H1 (cell line): ENCODE data around the gene LPIN2. TPM values are rescaled to one million over a fixed set of nuclear protein-coding genes. Genes with fewer than 3 reads are reported as not detected.

ENCODE experiments used
- CTCF ChIA-PET: fragments of 300-600 bp; sonication (Branson Sonifier 250); formaldehyde crosslinking; loops from one replicate; lab custom pipeline; 2021; ENCODE audit not compliant: partially characterized antibody; lab: Charles Lee
- POLR2A ChIA-PET: fragments of 300-600 bp; sonication (Branson Sonifier 250); formaldehyde crosslinking; loops from one replicate; lab custom pipeline; 2021; ENCODE audit warnings: inconsistent platforms; ENCODE audit not compliant: partially characterized antibody; lab: Charles Lee
- DNase-seq, 2 experiments: peaks; one replicate each; pipeline versions ENCODE4 v3.0.0 to v3.0.0-alpha.2; 2010 to 2022; ENCODE audit warnings: low spot score in 2 of 2, low read depth in 1 of 2, mixed read lengths in 1 of 2
- FAIRE-seq: peaks from 2 replicates; lab custom pipeline; 2011; peaks lifted over from hg19 to GRCh38; lab: Jason Lieb, UNC
- H2AFZ ChIP-seq: 2 replicates; pipeline ENCODE4 v1.8.1; 2012; ENCODE audit warnings: low read length, inconsistent platforms
- H2AK5ac ChIP-seq: 2 replicates; pipeline ENCODE4 v1.6.1; 2013; ENCODE audit warnings: low read depth, low read length
- H2BK120ac ChIP-seq: replicated peaks from 2 replicates; pipeline ENCODE3; 2013; ENCODE audit warnings: low read depth, low read length, inconsistent platforms
- H2BK12ac ChIP-seq: 2 replicates; pipeline ENCODE4 v1.6.1; 2013; ENCODE audit warnings: low read depth, low read length
- H2BK15ac ChIP-seq: 2 replicates; pipeline ENCODE4 v1.6.1; 2013; ENCODE audit warnings: low read length
- H2BK20ac ChIP-seq: 2 replicates; pipeline ENCODE4 v1.6.1; 2013; ENCODE audit warnings: low read length
- H2BK5ac ChIP-seq: 2 replicates; pipeline ENCODE4 v1.6.1; 2013; ENCODE audit warnings: low read depth, low read length
- H3K14ac ChIP-seq: 2 replicates; pipeline ENCODE4 v1.6.1; 2013; ENCODE audit warnings: inconsistent platforms; ENCODE audit not compliant: insufficient read length
- H3K18ac ChIP-seq: 2 replicates; pipeline ENCODE4 v1.6.1; 2013; ENCODE audit warnings: low read length; ENCODE audit errors: extremely low read depth
- H3K23ac ChIP-seq: 2 replicates; pipeline ENCODE4 v1.6.1; 2013; ENCODE audit warnings: inconsistent platforms; ENCODE audit not compliant: insufficient read length
- H3K23me2 ChIP-seq: 2 replicates; pipeline ENCODE4 v1.6.1; 2013; ENCODE audit warnings: low read depth, low read length
- H3K27ac ChIP-seq: 2 replicates; pipeline ENCODE4 v1.6.1; 2011; ENCODE audit warnings: low read depth, low read length, inconsistent platforms
- H3K27me3 ChIP-seq, 4 experiments: replicated peaks in 1 of 4; 1 replicate in 1 of 4; 2 replicates in 3 of 4; pipeline versions ENCODE4 v1.6.1 to v1.8.1; 2011 to 2013; ENCODE audit warnings: low read length in 3 of 4, mild to moderate bottlenecking in 3 of 4, inconsistent platforms in 2 of 4, mixed read lengths in 2 of 4, moderate library complexity in 1 of 4; ENCODE audit not compliant: control insufficient read depth in 3 of 4, insufficient read depth in 3 of 4; ENCODE audit errors: extremely low read depth in 1 of 4
- H3K36me3 ChIP-seq, 4 experiments: 2 replicates each; pipeline versions ENCODE4 v1.6.1 to v1.8.1; 2011 to 2013; ENCODE audit warnings: mild to moderate bottlenecking in 4 of 4, low read length in 3 of 4, moderate library complexity in 2 of 4, control low read depth in 1 of 4, inconsistent platforms in 1 of 4; ENCODE audit not compliant: insufficient read depth in 4 of 4, control insufficient read depth in 2 of 4
- H3K4ac ChIP-seq: replicated peaks from 2 replicates; pipeline ENCODE3; 2013; ENCODE audit warnings: low read length, low read depth, mixed read lengths, inconsistent platforms; ENCODE audit not compliant: insufficient read length
- H3K4me1 ChIP-seq, 4 experiments: replicated peaks in 1 of 4; 1 replicate in 1 of 4; 2 replicates in 3 of 4; pipeline versions ENCODE4 v1.6.1 to v1.8.1; 2011 to 2013; ENCODE audit warnings: low read length in 3 of 4, inconsistent platforms in 2 of 4, mixed read lengths in 1 of 4; ENCODE audit not compliant: insufficient read depth in 4 of 4, control insufficient read depth in 3 of 4
- H3K4me2 ChIP-seq, 2 experiments: 2 replicates each; pipeline versions ENCODE4 v1.6.1 to v1.8.1; 2011 to 2013; ENCODE audit warnings: low read depth in 2 of 2, low read length in 2 of 2, control low read depth in 1 of 2, inconsistent platforms in 1 of 2, mild to moderate bottlenecking in 1 of 2; ENCODE audit not compliant: insufficient read depth in 1 of 2
- H3K4me3 ChIP-seq, 4 experiments: fragments of 200-600, 300-600 bp in 1 of 4; sonication (generic), shearing (Covaris generic), sonication (Bioruptor Twin) in 1 of 4; 2 replicates each; pipeline versions ENCODE4 v1.5.1 to v1.8.1; 2011 to 2016; ENCODE audit warnings: low read length in 4 of 4, low read depth in 3 of 4, control low read depth in 2 of 4, inconsistent platforms in 2 of 4, mild to moderate bottlenecking in 2 of 4, mixed read lengths in 1 of 4, moderate library complexity in 1 of 4; ENCODE audit not compliant: insufficient read depth in 2 of 4; ENCODE audit errors: extremely low read depth in 1 of 4
- H3K56ac ChIP-seq: replicated peaks from 2 replicates; pipeline ENCODE3; 2013; ENCODE audit warnings: low read depth, mild to moderate bottlenecking, mixed read lengths, low read length, inconsistent platforms; ENCODE audit not compliant: insufficient read length
- H3K79me1 ChIP-seq: 2 replicates; pipeline ENCODE4 v1.6.1; 2013; ENCODE audit warnings: low read depth, low read length, control low read depth
- H3K79me2 ChIP-seq, 2 experiments: 2 replicates each; pipeline versions ENCODE4 v1.6.1 to v1.8.1; 2012 to 2013; ENCODE audit warnings: low read length in 2 of 2, mild to moderate bottlenecking in 2 of 2, inconsistent platforms in 1 of 2; ENCODE audit not compliant: insufficient read depth in 2 of 2, control insufficient read depth in 1 of 2
- H3K9ac ChIP-seq, 4 experiments: replicated peaks in 1 of 4; 1 replicate in 1 of 4; 2 replicates in 3 of 4; pipeline versions ENCODE4 v1.6.1 to v1.8.1; 2011 to 2013; ENCODE audit warnings: low read depth in 3 of 4, low read length in 3 of 4, control low read depth in 2 of 4, mild to moderate bottlenecking in 2 of 4, moderate library complexity in 2 of 4, inconsistent platforms in 1 of 4; ENCODE audit errors: extremely low read depth in 1 of 4
- H3K9me3 ChIP-seq, 2 experiments: 2 replicates each; pipeline versions ENCODE4 v1.6.1 to v1.8.1; 2012 to 2013; ENCODE audit warnings: mild to moderate bottlenecking in 2 of 2, moderate library complexity in 2 of 2, control low read depth in 1 of 2, inconsistent platforms in 1 of 2, low read depth in 1 of 2, low read length in 1 of 2, mixed read lengths in 1 of 2; ENCODE audit not compliant: insufficient read depth in 2 of 2
- H4K20me1 ChIP-seq, 2 experiments: replicated peaks in 1 of 2; 2 replicates each; pipeline versions ENCODE3 to v1.8.1; 2011 to 2013; ENCODE audit warnings: inconsistent platforms in 2 of 2, low read length in 2 of 2, mild to moderate bottlenecking in 1 of 2; ENCODE audit not compliant: insufficient read depth in 2 of 2, control insufficient read depth in 1 of 2
- H4K5ac ChIP-seq: 2 replicates; pipeline ENCODE4 v1.6.1; 2013; ENCODE audit warnings: low read length, low read depth, mixed read lengths, inconsistent platforms; ENCODE audit not compliant: insufficient read length
- H4K8ac ChIP-seq: 2 replicates; pipeline ENCODE4 v1.8.0; 2013; ENCODE audit warnings: mild to moderate bottlenecking, moderate library complexity, low read length, inconsistent platforms; ENCODE audit not compliant: insufficient read depth; ENCODE audit errors: extremely low read depth
- H4K91ac ChIP-seq: replicated peaks from 2 replicates; pipeline ENCODE3; 2013; ENCODE audit warnings: low read length, mixed read lengths, inconsistent platforms; ENCODE audit not compliant: insufficient read length
- ASH2L ChIP-seq: fragments of 200-600, 300-600 bp; sonication (generic); IDR thresholded peaks from one replicate; pipeline ENCODE4 v1.7.1; 2017; ENCODE audit warnings: low read length
- EP300 ChIP-seq, 2 experiments: IDR thresholded peaks; 1 replicate in 1 of 2; 2 replicates in 1 of 2; pipeline ENCODE4 v1.6.1; 2011 to 2012; ENCODE audit warnings: low read depth in 2 of 2, low read length in 2 of 2, mild to moderate bottlenecking in 2 of 2, borderline replicate concordance in 1 of 2, inconsistent platforms in 1 of 2, moderate library complexity in 1 of 2
- EZH2 ChIP-seq: fragments of 200-600 bp; sonication (generic); IDR thresholded peaks from 2 replicates; pipeline ENCODE4 v1.7.1; 2012; ENCODE audit warnings: low read depth, mild to moderate bottlenecking, moderate library complexity, low read length, inconsistent platforms; ENCODE audit not compliant: severe bottlenecking
- FOSL1 ChIP-seq: IDR thresholded peaks from 2 replicates; pipeline ENCODE4 v1.6.1; 2011; ENCODE audit warnings: mild to moderate bottlenecking, low read depth, low read length, moderate library complexity; ENCODE audit not compliant: insufficient read depth
- GTF2F1 ChIP-seq: IDR thresholded peaks from 2 replicates; pipeline ENCODE4 v1.6.1; 2012; ENCODE audit warnings: low read depth, low read length, improper control_type of control experiment, borderline replicate concordance
- JUN ChIP-seq: IDR thresholded peaks from 2 replicates; pipeline ENCODE4 v1.6.1; 2011; ENCODE audit warnings: low read depth, mild to moderate bottlenecking, improper control_type of control experiment, low read length
- JUND ChIP-seq: IDR thresholded peaks from 2 replicates; pipeline ENCODE4 v1.6.1; 2011; ENCODE audit warnings: mild to moderate bottlenecking, improper control_type of control experiment, low read length
- POLR2AphosphoS5 ChIP-seq: IDR thresholded peaks from 2 replicates; pipeline ENCODE4 v1.6.1; 2011; ENCODE audit warnings: low read depth, low read length
- RBBP5 ChIP-seq: IDR thresholded peaks from 2 replicates; pipeline ENCODE4 v1.7.1; 2012; ENCODE audit warnings: low read depth, mild to moderate bottlenecking, inconsistent platforms, low read length, moderate library complexity, borderline replicate concordance
- RFX5 ChIP-seq: IDR thresholded peaks from 2 replicates; pipeline ENCODE4 v1.6.1; 2011; ENCODE audit warnings: low read depth, low read length, improper control_type of control experiment, borderline replicate concordance
- SP2 ChIP-seq: IDR thresholded peaks from 2 replicates; pipeline ENCODE4 v1.6.1; 2012; ENCODE audit warnings: mild to moderate bottlenecking, low read length, inconsistent platforms
- TBP ChIP-seq: IDR thresholded peaks from 2 replicates; pipeline ENCODE4 v1.6.1; 2011; ENCODE audit warnings: low read depth, low read length, improper control_type of control experiment
- WGBS, 2 experiments: shearing (Covaris generic) in 1 of 2; methylation state at CpG; one replicate each; pipeline versions ENCODE4 v1.1.6 to v1.1.7; 2013 to 2015; ENCODE audit warnings: low lambda C conversion rate in 2 of 2, mixed read lengths in 2 of 2, inconsistent platforms in 1 of 2, low coverage in 1 of 2, missing lambda C conversion rate in 1 of 2; ENCODE audit not compliant: insufficient replicate concordance in 2 of 2, insufficient coverage in 1 of 2, insufficient read length in 1 of 2; ENCODE audit errors: extremely low coverage in 1 of 2, missing lambda C conversion rate in 1 of 2; 5-methylcytosine and 5-hydroxymethylcytosine counted together
- polyA plus RNA-seq, 7 experiments: library from polyadenylated mRNA; depleted of rRNA in 3 of 7; stranded (reverse) in 5 of 7; unstranded in 2 of 7; fragments of >200 nt in 5 of 7; fragments of 200-250 nt in 2 of 7; gene quantifications; 1 replicate in 5 of 7; 2 replicates in 1 of 7; 4 replicates in 1 of 7; pipeline versions ENCODE4 v1.2.1 to v1.2.3, GENCODE V29; 2011 to 2013; ENCODE audit warnings: missing spikeins in 2 of 7, mixed read lengths in 2 of 7
- total RNA-seq: library from RNA; stranded (reverse); fragmentation: NEBNext Ultra II Directional; extraction: Animal tissue kit (Norgen Biotek cat#: 25700); gene quantifications from 2 replicates; pipeline ENCODE4 v1.2.1, GENCODE V29; 2021
- TF ChIP-seq, protein P1 (sequence below): IDR thresholded peaks from 2 replicates; pipeline ENCODE4 v1.6.1; 2011; ENCODE audit warnings: low read length, improper control_type of control experiment

LPIN2 gene
- total and polyA plus RNA-seq, 2 of the 8 experiments (the other 6 are each of a cell fraction or from before 2014, with no cell fraction given): 7.4 to 14.2 TPM

DNA sequence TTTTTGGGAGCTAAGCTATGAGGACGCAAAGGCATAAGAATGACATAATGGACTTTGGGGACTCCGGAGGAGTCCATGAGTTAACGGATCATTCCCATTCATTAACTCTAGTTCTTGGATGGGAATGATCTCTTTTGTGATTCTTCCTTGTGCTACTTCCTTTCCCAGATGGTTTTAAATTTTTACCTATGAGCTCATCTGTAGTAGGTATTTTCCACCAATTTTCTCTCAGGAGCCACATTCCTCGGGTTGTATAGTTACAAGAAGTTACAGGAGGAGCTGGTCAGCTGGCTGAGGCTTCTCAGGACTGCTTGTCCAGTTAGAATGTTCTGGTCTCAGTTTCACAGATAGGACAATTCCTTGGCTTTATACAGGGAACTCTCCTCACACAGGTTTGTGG is 42.9 kb upstream of the LPIN2 start:
- no peak for FAIRE-seq
- POLR2A ChIA-PET: no interaction called here
- TF ChIP-seq RFX5 (no peak), EZH2 (no peak), POLR2AphosphoS5 (no peak), TBP (no peak), RBBP5 (no peak), GTF2F1 (no peak), ASH2L (no peak), SP2 (no peak), JUN (no peak), EP300 (IDR thresholded peaks at IDR 0.05; ENCODE audit: borderline replicate concordance in 1 of 2, low read depth in 2 of 2, low read length in 2 of 2) (no peak), JUND (no peak), FOSL1 (no peak)
- TF ChIP-seq, protein P1, sequence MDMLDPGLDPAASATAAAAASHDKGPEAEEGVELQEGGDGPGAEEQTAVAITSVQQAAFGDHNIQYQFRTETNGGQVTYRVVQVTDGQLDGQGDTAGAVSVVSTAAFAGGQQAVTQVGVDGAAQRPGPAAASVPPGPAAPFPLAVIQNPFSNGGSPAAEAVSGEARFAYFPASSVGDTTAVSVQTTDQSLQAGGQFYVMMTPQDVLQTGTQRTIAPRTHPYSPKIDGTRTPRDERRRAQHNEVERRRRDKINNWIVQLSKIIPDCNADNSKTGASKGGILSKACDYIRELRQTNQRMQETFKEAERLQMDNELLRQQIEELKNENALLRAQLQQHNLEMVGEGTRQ: no peak

More for the DNA sequence above, 42.9 kb upstream of the LPIN2 start:
- Histone ChIP-seq H3K9ac (no peak overlapping the region), H3K23me2 (no peaks in the 10 kb centered on the region), H3K27me3 (no peaks in the 10 kb centered on the region), H3K56ac (no peak overlapping the region), H2BK20ac (no peak overlapping the region), H4K20me1 (no peaks in the 10 kb centered on the region), H2BK12ac (no peak overlapping the region), H3K4me3 (no peak overlapping the region), H2AFZ (no peak overlapping the region), H3K79me1 (no peaks in the 10 kb centered on the region), H2BK15ac (no peak overlapping the region), H3K4me2 (no peak overlapping the region), H3K23ac (no peak overlapping the region), H2BK120ac (no peak overlapping the region), H3K18ac (no peak overlapping the region), H3K36me3 (no peaks in the 10 kb centered on the region), H4K8ac (no peak overlapping the region), H3K9me3 (0 out of 4 replicates have a peak, but pooled peaks cover 0 to 4% of the 10 kb centered on the region in 2 experiments), H3K4ac (no peak overlapping the region), H4K5ac (no peak overlapping the region), H2AK5ac (no peak overlapping the region), H3K79me2 (no peaks in the 10 kb centered on the region), H4K91ac (no peak overlapping the region), H3K14ac (no peak overlapping the region), H3K4me1 (no peaks in the 10 kb centered on the region), H2BK5ac (no peak overlapping the region), H3K27ac (no peak overlapping the region)
- CTCF ChIA-PET: interaction anchor here (0.5 to 2.5 kb wide), 7 partner anchors 13 to 96 kb away, joined by 3 to 6 read pairs (median 3); no protein-coding TSS in a partner anchor
- 81% methylated on average over 4 of the region's 4 CpGs; no CpG with 5 or more reads in 1 of the 2 experiments for WGBS, 2 experiments
- DNase-seq: peak in 1 of 2 experiments; percentile 15
